IPS-15b (cell line): ENCODE data around the gene KLF2.

Source experiments
- H3K27me3 ChIP-seq: one replicate; pipeline ENCODE4 v1.6.1; 2013; ENCODE audit warnings: low read length; ENCODE audit not compliant: control insufficient read depth, insufficient read depth
- H3K36me3 ChIP-seq: one replicate; pipeline ENCODE4 v1.6.1; 2013; ENCODE audit warnings: low read length; ENCODE audit not compliant: control insufficient read depth, insufficient read depth
- H3K4me1 ChIP-seq: one replicate; pipeline ENCODE4 v1.6.1; 2013; ENCODE audit warnings: mild to moderate bottlenecking, low read length; ENCODE audit not compliant: control insufficient read depth, insufficient read depth
- H3K4me3 ChIP-seq: one replicate; pipeline ENCODE4 v1.5.1; 2013; ENCODE audit warnings: low read depth, low read length
- H3K9ac ChIP-seq: one replicate; pipeline ENCODE4 v1.6.1; 2013; ENCODE audit warnings: low read depth, mild to moderate bottlenecking, low read length
- H3K9me3 ChIP-seq: one replicate; pipeline ENCODE4 v1.6.1; 2013; ENCODE audit warnings: mild to moderate bottlenecking, low read length; ENCODE audit not compliant: control insufficient read depth, insufficient read depth

KLF2 gene

DNA sequence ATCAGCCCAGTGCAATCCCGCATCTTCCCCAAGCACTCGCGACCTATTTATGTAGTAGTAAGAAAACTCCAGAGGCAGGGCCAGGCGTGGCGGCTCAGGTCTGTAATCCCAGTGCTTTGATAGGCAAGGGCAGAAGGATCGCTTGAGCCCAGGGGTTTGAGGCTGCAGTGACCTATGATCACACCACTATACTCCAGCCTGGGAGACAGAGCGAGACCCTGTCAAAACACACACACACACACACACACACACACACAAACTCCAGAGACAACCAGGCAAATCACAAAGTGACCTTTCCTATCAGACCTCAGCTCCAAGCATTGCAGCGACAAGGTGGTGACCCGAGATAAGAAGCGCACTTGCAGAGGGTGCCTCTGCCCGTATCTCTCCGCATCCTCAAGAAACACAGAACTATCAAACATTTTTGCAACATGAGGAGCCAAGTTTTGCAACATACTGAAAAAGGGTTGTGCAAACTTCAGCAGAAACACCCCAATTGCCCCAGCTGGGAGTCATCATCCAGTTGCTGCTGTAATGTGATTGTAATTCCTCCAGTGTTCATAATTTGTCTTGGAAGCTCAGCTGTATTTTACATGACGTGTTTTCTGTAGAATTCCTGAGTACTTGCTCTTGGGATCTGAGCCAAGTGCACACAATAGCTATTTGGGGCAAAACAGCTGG lies 8.7 kb upstream of the KLF2 start:
- no peaks in the 10 kb centered on the region for H3K9me3 ChIP-seq
- no peaks in the 10 kb centered on the region for H3K27me3 ChIP-seq
- no peak overlapping the region for H3K4me3 ChIP-seq
- H3K36me3 ChIP-seq, result no peaks in the 10 kb centered on the region
- no peaks in the 10 kb centered on the region for H3K4me1 ChIP-seq
- H3K9ac ChIP-seq, result no peak overlapping the region

DNA sequence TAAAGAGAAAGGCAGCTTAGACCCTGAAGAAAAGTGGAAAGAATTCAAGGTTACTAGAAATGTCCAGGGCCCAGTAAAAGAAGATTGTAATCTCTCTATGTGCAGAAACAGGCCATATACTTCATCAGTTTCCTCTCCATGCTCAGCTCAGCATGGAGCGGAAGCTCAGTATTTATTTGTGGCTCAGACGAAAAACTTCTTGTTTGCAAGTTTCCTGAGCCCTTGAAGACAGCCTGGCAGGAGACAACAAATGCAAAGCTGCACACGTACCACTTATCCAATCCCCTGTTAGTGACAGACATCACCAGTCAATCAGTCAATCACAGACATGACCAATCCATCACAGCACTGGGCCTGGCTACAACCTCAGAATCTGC lies 8.1 kb upstream of the KLF2 start:
- Histone ChIP-seq H3K9me3 (no peaks in the 10 kb centered on the region), H3K4me3 (no peak overlapping the region), H3K9ac (no peak overlapping the region), H3K4me1 (no peaks in the 10 kb centered on the region), H3K36me3 (no peaks in the 10 kb centered on the region), H3K27me3 (no peaks in the 10 kb centered on the region)

DNA sequence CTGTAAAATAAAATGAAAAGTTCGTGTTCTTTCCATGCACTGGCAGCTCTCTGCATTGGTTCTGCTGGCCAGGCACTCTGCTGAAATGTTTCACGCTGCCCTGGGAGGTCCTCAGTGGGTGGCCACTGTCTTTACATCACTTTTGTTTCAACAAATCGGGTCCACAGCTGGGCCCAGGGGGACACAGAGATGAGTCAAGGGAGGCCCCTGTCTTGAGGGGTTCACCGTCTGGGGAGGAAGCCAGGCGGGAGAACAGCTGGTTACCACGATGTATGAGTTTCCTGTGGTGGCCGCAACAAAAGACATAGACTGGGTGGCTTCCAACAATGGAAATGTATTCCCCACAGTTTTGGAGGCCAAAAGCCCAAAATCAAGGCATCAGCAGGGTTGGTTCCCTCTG lies 5.1 kb upstream of the KLF2 start:
- Histone ChIP-seq H3K36me3 (no peaks in the 10 kb centered on the region), H3K9me3 (no peaks in the 10 kb centered on the region), H3K4me3 (no peak overlapping the region), H3K27me3 (peaks cover 16% of the 10 kb centered on the region), H3K9ac (no peak overlapping the region), H3K4me1 (no peaks in the 10 kb centered on the region)

DNA sequence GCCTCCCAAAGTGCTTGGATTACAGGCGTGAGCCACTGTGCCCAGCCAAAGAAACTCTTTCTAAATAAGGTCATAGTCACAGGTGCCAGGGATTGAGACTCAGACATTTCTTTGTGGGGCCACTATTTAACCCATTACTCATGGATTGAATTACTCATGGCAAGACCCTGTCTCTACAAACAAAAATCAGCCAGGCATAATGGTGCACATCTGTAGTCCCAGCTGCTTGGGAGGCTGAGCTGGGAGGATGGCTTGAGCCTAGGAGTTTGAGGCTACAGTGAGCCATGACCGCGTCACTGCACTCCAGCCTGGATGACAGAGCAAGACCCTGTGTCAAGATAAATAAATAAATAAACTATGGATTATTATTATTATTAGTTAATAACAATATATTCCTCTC lies 3.6 kb upstream of the KLF2 start:
- peaks cover 16% of the 10 kb centered on the region for H3K27me3 ChIP-seq

DNA sequence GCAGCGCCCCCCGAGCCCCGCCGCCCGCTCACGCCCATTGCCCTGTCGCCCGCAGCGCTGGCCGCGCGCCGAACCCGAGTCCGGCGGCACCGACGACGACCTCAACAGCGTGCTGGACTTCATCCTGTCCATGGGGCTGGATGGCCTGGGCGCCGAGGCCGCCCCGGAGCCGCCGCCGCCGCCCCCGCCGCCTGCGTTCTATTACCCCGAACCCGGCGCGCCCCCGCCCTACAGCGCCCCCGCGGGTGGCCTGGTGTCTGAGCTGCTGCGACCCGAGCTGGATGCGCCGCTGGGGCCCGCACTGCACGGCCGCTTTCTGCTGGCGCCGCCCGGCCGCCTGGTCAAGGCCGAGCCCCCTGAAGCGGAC lies 518 bp downstream of the KLF2 start:
- H3K4me1 ChIP-seq, result no peaks in the 10 kb centered on the region
- H3K4me3 ChIP-seq, result peak overlapping the region; percentile 41
- H3K9ac ChIP-seq, result no peak overlapping the region
- no peaks in the 10 kb centered on the region for H3K9me3 ChIP-seq
- H3K27me3 ChIP-seq, result peaks cover 49% of the 10 kb centered on the region
- no peaks in the 10 kb centered on the region for H3K36me3 ChIP-seq

More for the DNA sequence above, 3.6 kb upstream of the KLF2 start:
- H3K4me3 ChIP-seq, result no peak overlapping the region
- no peaks in the 10 kb centered on the region for H3K9me3 ChIP-seq
- H3K9ac ChIP-seq, result no peak overlapping the region
- H3K4me1 ChIP-seq, result no peaks in the 10 kb centered on the region
- no peaks in the 10 kb centered on the region for H3K36me3 ChIP-seq

DNA sequence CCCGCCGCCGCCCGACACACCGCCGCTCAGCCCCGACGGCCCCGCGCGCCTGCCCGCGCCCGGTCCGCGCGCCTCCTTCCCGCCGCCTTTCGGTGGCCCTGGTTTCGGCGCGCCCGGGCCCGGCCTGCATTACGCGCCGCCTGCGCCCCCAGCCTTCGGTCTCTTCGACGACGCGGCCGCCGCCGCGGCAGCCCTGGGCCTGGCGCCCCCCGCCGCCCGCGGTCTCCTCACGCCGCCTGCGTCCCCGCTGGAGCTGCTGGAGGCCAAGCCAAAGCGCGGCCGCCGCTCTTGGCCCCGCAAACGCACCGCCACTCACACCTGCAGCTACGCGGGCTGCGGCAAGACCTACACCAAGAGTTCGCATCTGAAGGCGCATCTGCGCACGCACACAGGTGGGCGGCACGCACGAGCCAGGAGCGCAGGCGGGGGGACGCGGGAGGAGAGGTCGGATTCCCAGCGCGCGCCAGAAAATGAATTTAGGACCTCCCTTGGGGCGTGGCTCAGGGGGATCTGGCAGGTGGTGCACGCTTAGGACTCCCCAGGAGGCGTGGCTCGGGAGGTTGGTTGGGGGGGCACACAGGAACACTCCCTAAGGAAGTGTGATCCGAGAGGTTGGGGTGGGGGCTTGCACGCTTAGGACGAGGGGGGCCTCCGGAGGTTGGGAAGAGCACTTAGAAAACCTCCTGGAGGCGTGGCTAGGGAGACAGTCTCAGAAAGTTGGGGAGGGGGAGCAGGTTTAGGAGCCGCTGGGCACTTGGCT lies 1.2 kb downstream of the KLF2 start:
- Histone ChIP-seq H3K9ac (no peak overlapping the region), H3K36me3 (no peaks in the 10 kb centered on the region), H3K27me3 (peaks cover 49% of the 10 kb centered on the region), H3K4me3 (peak overlapping the region; percentile 92), H3K9me3 (no peaks in the 10 kb centered on the region), H3K4me1 (no peaks in the 10 kb centered on the region)

DNA sequence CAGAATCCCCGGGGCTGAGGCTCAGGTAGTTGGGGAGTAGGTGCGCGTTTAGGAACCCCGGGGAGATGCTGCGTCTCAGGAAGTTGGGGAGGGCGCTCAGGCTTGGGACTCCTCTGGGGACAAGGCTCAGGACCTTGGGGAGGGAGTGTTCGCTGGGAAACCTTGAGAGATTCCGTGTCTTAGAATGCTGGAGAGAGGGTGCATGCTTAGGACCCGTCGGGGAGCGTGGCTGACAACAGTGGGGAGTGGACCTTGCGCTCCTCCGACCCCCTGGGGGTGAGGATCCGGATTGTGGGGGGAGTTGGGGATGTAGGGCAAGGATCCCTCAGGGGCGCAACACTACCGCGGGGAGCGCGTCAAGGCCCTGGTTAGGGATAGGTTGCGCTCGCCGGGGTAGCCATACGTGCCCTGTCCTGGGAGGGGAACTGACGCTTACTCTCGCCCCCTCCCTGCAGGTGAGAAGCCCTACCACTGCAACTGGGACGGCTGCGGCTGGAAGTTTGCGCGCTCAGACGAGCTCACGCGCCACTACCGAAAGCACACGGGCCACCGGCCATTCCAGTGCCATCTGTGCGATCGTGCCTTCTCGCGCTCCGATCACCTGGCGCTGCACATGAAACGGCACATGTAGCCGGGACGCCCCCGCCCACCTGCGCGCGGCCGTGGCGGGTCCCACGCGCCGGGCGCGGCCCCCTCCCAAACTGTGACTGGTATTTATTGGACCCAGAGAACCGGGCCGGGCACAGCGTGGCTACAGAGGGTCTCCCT lies 2.0 kb downstream of the KLF2 start:
- no peak overlapping the region for H3K9ac ChIP-seq
- H3K36me3 ChIP-seq, result no peaks in the 10 kb centered on the region
- H3K9me3 ChIP-seq, result no peaks in the 10 kb centered on the region
- peak overlapping the region; percentile 92 for H3K4me3 ChIP-seq
- H3K27me3 ChIP-seq, result peaks cover 49% of the 10 kb centered on the region
- no peaks in the 10 kb centered on the region for H3K4me1 ChIP-seq

DNA sequence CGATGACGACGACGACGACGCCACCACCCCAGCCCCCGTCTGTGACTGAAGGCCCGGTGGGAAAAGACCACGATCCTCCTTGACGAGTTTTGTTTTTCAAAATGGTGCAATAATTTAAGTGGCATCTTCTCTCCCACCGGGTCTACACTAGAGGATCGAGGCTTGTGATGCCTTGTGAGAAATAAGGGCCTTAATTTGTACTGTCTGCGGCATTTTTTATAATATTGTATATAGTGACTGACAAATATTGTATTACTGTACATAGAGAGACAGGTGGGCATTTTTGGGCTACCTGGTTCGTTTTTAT lies 2.5 kb downstream of the KLF2 start:
- no peaks in the 10 kb centered on the region for H3K36me3 ChIP-seq

DNA sequence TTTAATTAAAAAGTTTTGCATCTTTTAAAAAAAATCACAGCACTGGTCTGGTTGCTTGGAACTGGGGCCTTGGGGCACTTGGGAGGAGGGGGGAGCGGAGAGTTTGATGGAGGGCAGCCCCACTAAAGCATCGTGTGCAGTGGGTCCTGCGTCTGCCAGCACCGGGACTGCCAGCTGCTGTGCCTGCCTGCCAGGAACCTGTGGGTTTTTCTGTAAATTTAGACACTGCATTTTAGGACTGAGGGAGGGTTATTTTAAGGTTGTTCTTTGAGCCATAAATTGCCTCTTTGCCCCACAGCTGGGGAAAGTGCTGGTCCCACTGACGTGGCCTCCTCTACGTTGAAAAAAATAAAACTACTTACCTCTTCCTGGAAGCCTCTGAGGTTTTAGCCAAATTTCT lies 2.9 kb downstream of the KLF2 start:
- Histone ChIP-seq H3K4me3 (no peak overlapping the region), H3K27me3 (peaks cover 49% of the 10 kb centered on the region), H3K9me3 (no peaks in the 10 kb centered on the region), H3K36me3 (no peaks in the 10 kb centered on the region), H3K4me1 (no peaks in the 10 kb centered on the region), H3K9ac (no peak overlapping the region)

More for the DNA sequence above, 2.5 kb downstream of the KLF2 start:
- Histone ChIP-seq H3K4me1 (no peaks in the 10 kb centered on the region), H3K4me3 (peak overlapping the region; percentile 92), H3K9ac (no peak overlapping the region), H3K27me3 (peaks cover 49% of the 10 kb centered on the region), H3K9me3 (no peaks in the 10 kb centered on the region)

DNA sequence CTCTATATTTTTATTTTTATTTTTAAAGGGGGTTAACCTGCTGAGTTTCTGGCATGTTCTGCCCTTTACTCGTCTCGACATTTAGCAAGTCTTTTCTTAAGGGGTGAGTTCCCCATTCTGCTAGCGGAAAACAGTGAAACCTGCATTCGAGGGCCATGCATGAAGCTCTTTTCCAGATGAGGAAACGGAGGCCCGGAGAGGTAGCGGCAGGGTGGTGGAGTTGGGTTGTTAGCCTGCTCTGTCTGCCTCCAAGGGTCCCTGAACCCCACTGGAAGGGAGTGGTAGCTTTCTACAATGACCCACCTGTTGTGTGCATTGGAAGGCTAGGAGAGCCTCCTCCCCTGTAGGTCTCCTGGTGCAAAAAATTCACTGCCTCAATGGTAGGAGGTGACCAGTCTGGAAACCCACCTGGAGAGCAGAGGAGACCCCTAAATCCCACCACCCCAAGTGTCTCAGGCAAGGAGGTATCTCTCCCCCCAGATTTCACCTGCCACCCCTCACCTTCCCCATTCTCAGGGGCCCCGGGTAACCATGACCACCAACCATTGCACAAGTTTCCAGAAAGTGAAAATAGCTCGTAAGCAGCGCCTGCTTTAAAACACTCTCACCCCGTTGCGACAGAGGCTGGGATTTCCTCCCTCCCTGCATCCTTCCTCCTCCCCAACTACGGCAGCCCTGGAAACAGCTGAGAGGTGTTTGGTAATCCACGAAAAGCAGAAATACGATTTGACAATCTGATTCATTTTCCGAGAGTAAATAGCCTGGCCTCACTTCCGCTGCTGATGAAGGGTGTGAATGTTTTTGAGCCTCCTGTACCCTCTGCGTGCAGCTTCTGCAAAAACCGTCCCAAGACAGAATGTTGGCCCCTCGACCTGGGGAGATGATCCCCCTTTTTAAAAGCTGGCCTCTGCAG lies 3.5 kb downstream of the KLF2 start:
- Histone ChIP-seq H3K4me1 (no peaks in the 10 kb centered on the region), H3K9me3 (no peaks in the 10 kb centered on the region), H3K36me3 (no peaks in the 10 kb centered on the region), H3K4me3 (no peak overlapping the region), H3K9ac (no peak overlapping the region), H3K27me3 (peaks cover 44% of the 10 kb centered on the region)

DNA sequence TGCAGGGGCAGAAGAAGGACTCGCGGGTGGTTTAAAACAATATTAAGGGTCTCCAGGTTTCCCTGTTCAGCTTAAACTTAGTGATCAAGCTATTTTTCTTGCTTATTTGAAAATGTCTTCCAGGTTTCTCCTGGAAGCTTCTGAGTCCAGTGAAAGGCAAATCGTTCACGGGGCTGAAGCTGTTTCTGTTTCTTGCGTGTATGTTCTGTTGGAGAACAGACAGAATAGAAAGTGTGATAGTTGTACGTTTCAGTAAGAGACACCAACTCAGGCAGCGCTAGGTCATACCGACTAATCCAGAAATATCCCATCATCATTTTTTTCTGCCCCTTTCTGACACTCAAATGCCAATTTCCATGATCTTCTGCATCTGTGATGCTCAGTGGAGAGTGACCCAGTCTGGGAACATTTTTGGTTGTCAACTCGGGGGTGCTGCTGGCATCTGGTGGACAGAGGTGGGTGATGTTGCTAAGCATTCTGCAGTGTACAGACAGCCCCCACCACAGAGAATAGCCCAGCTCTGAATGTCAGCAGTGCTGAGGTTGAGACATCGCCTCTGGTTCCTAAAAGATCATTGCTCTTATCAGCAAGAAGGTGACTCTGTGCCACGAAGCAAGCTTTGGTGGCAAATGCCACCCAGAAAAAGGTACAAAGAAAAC lies 4.3 kb downstream of the KLF2 start:
- Histone ChIP-seq H3K27me3 (peaks cover 36% of the 10 kb centered on the region), H3K9me3 (no peaks in the 10 kb centered on the region), H3K9ac (no peak overlapping the region), H3K4me1 (no peaks in the 10 kb centered on the region), H3K36me3 (no peaks in the 10 kb centered on the region), H3K4me3 (no peak overlapping the region)
